ENCODE results near the gene CCDC69.
"Not testable (repeated sequence)": the region's sequence is repeated elsewhere in the genome, so short reads cannot be mapped to it uniquely, and the experiment has no call there.

The CCDC69 gene, protein sequence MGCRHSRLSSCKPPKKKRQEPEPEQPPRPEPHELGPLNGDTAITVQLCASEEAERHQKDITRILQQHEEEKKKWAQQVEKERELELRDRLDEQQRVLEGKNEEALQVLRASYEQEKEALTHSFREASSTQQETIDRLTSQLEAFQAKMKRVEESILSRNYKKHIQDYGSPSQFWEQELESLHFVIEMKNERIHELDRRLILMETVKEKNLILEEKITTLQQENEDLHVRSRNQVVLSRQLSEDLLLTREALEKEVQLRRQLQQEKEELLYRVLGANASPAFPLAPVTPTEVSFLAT

DNA sequence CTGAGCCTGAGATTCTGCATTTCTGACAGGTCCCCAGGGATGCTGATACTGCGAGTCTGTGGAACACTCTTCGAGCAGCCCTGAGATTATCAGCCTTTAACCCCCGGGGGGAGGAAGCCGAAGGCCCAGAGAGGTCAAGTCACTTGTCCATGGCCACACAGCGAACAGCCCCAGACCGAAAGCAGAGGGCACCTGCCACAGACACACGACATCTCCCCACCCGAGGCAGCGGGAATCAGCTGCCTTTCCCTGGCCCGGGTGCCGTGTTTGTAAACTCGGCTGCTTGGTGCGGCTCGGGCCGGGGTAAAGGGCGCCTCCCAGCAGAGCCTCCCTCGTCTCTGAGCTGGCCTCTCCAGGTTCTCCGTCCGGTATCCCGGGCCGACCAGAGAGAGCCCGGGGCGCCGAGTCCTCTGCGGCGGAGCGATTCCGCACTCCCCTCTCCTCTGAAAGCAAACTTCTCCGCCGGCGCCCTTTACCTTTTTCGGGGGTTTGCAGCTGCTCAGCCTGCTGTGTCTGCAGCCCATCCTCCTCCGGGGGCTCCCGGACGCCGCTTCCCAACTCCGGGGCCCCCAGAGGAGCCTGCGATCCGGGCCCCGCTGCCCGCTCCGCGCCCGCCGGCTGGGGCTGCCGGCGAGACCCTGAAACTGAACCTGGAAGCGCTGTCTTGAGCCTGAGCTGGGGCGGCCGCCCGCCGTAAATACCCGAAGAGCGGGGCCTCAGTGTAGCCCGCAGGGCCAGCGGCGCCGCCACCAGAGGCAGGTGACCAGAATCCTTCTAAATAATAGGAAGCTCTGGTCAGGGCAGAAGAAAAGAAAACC, at the start of gene CCDC69:
Gene CCDC69, minus strand, starts transcription at position 646 of the 818 bp plus-strand sequence. Its CDS starts 122 bp downstream, at position 524.
- Histone ChIP-seq H3K9ac (ENCODE audit: low read depth, low read length) (peak within 1 kb of the TSS; percentile 94), H3K36me3 (ENCODE audit: insufficient read depth, low read length) (no peaks in the 10 kb centered on the region), H3K9me3 (ENCODE audit: control insufficient read depth, insufficient read depth, low read length) (no peaks in the 10 kb centered on the region), H3K4me1 (ENCODE audit: insufficient read depth, low read length) (peaks cover 23% of the 10 kb centered on the region)

DNA sequence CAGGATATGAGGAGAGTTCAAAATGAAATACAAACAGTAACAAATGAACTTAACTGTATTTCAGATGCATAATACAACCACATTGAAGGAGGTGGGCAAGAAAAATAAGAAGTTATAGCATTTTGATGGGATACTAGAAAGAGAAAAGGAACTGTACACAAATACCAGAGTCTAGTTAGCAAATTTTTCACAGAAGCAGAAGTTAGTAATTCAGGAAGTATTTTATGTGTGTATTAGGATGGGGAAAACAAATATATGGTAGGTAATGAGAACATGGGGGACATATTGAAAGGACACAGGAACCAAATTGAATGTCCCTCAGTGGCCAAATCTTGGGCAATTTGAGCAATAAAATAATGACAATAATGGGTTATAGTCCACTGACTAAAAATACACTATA, 47.4 kb upstream of the CCDC69 start:
- Histone ChIP-seq H3K9me3 (ENCODE audit: control insufficient read depth, insufficient read depth, low read length) (no peaks in the 10 kb centered on the region), H3K36me3 (ENCODE audit: insufficient read depth, low read length) (no peaks in the 10 kb centered on the region), H3K9ac (ENCODE audit: low read depth, low read length) (no peak overlapping the region), H3K4me1 (ENCODE audit: insufficient read depth, low read length) (no peaks in the 10 kb centered on the region)

DNA sequence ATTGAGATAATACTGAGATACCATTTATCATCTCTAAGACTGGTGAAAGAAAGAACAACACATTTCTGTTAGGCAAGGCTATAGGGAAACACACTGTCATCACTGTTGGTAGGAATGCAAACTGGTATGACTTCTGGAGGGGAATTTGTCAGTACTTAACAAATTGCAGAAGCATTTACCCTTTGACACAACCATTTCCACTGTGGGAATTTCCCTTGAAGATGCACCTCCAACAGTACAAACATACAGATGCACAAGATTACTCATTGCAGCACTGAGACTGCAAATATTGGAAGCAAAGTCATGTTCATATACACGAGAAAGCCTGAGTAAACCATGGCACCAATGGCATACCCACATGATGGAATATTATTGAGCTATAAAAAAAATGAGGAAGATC, 46.7 kb upstream of the CCDC69 start:
- Histone ChIP-seq H3K9ac (ENCODE audit: low read depth, low read length) (no peak overlapping the region), H3K4me1 (ENCODE audit: insufficient read depth, low read length) (no peaks in the 10 kb centered on the region), H3K9me3 (ENCODE audit: control insufficient read depth, insufficient read depth, low read length) (no peaks in the 10 kb centered on the region), H3K36me3 (ENCODE audit: insufficient read depth, low read length) (no peaks in the 10 kb centered on the region)

DNA sequence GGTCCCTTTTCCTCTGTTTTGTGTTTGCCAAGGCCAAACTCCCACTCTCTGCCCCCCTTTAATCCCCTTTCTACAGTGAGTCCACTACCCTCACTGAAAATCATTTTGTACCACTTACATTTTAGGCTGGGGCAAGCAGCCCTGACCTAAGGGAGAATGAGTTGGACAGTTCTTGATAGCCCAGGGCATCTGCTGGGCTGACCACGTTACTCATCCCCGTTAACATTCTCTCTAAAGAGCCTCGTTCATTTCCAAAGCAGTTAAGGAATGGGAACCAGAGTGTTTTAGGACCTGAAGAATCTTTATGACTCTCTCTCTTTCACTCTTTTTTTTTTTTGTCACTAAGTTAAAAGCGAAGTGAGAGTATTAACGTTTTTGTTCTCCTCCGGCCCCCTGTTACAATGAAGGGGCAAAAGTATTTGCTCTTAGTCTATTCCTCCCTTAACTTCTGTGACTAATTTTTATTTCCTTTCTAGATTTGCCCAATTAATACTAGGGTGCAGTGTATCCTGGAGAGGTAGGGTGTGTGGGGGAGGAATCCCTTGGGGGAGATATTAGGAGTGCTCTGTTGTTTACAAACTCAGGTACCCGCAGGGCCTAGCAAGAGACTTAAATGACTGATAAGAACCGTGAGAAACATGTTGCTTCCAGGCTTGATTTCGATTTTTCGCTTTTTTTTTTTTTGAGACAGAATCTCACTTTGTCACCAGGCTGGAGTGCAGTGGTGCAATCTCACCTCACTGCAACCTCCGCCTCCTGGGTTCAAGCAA, 43.8 kb upstream of the CCDC69 start:
- no peaks in the 10 kb centered on the region for H3K36me3 ChIP-seq (ENCODE audit: insufficient read depth, low read length)
- H3K4me1 ChIP-seq (ENCODE audit: insufficient read depth, low read length) = peaks cover 4% of the 10 kb centered on the region; the same call in 1 of the 2 replicates
- H3K9ac ChIP-seq (ENCODE audit: low read depth, low read length) = no peak overlapping the region
- no peaks in the 10 kb centered on the region for H3K9me3 ChIP-seq (ENCODE audit: control insufficient read depth, insufficient read depth, low read length)

DNA sequence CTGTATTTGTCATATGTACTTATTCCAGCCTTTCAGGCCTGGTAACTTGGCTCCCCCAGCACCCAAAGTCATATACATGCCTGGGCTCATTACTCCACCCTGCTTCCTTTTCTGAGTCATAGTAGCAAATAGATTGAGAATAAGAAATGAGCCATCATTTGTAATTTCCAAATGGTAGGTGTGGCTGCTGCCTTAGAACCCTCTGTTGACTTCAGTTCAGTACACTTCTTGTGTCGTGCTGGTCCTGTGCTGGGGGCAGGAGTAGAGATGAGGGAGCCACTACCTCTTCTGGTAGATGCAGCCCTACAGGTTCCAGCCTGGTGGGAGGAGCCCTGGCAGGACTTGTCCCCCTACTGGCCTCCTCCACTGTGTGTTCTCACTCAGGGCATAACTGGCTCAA, 40.2 kb upstream of the CCDC69 start:
- peaks cover 4% of the 10 kb centered on the region; the same call in 1 of the 2 replicates for H3K4me1 ChIP-seq (ENCODE audit: insufficient read depth, low read length)
- H3K9me3 ChIP-seq (ENCODE audit: control insufficient read depth, insufficient read depth, low read length) = no peaks in the 10 kb centered on the region
- H3K36me3 ChIP-seq (ENCODE audit: insufficient read depth, low read length) = no peaks in the 10 kb centered on the region
- H3K9ac ChIP-seq (ENCODE audit: low read depth, low read length) = no peak overlapping the region

GRCh38 chr5:151262532-151262931, 38.6 kb upstream of the CCDC69 start:
- Histone ChIP-seq H3K4me1 (ENCODE audit: insufficient read depth, low read length) (peaks cover 14% of the 10 kb centered on the region), H3K9ac (ENCODE audit: low read depth, low read length) (no peak overlapping the region)

DNA sequence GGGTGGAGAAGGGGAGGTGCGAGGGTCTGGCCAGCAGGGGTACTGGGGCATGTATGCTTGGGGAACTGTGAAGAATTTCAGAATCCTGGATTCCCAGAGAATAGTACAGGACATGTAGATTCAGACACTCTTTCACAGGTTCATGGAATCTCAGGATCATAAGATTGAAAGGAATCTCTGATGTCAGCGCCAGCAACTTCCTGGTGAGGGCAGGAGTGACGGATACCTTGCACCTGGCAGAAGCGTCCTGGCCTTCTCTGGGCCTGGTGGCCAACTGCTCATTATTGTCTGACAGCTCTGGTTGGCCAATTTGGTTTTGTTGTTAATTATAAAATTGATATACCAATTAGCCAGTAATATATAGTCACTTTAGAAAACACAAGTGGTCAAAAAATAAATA, 36.0 kb upstream of the CCDC69 start:
- Histone ChIP-seq H3K4me1 (ENCODE audit: insufficient read depth, low read length) (peaks cover 21% of the 10 kb centered on the region), H3K9ac (ENCODE audit: low read depth, low read length) (no peak overlapping the region), H3K36me3 (ENCODE audit: insufficient read depth, low read length) (no peaks in the 10 kb centered on the region), H3K9me3 (ENCODE audit: control insufficient read depth, insufficient read depth, low read length) (no peaks in the 10 kb centered on the region)

More at GRCh38 chr5:151262532-151262931, 38.6 kb upstream of the CCDC69 start:
- H3K36me3 ChIP-seq (ENCODE audit: insufficient read depth, low read length) = no peaks in the 10 kb centered on the region
- no peaks in the 10 kb centered on the region for H3K9me3 ChIP-seq (ENCODE audit: control insufficient read depth, insufficient read depth, low read length)

GRCh38 chr5:151258816-151259215, 34.9 kb upstream of the CCDC69 start:
- H3K36me3 ChIP-seq (ENCODE audit: insufficient read depth, low read length) = no peaks in the 10 kb centered on the region
- H3K9me3 ChIP-seq (ENCODE audit: control insufficient read depth, insufficient read depth, low read length) = no peaks in the 10 kb centered on the region
- no peak overlapping the region for H3K9ac ChIP-seq (ENCODE audit: low read depth, low read length)
- H3K4me1 ChIP-seq (ENCODE audit: insufficient read depth, low read length) = peaks cover 17% of the 10 kb centered on the region

- no peaks in the 10 kb centered on the region for H3K9me3 ChIP-seq (ENCODE audit: control insufficient read depth, insufficient read depth, low read length)
- no peak overlapping the region for H3K9ac ChIP-seq (ENCODE audit: low read depth, low read length)
- peaks cover 17% of the 10 kb centered on the region for H3K4me1 ChIP-seq (ENCODE audit: insufficient read depth, low read length)
- no peaks in the 10 kb centered on the region for H3K36me3 ChIP-seq (ENCODE audit: insufficient read depth, low read length)
Measured at GRCh38 chr5:151258201-151258611, 34.3 kb upstream of the CCDC69 start.

DNA sequence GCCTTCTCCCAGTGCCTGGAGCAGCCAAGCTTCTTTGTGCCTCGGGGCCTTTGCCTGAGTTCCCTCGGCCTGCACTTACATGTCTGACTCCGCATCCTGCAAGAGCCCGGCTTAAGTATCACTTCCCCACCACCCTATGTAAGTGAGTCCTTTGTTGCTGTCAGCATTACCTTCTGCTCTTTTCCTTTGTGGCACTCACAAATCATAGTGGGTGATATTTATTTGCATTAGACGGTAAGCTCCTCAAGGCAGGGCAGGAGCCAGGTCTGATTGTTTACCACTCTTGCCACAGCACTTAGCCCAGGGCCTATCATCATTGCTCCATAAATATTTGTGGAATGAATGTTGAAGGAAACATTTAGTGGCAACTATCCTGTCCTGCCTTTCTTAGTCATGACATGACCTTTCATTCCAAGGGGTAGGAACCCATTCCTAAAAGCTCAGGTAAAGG, 33.9 kb upstream of the CCDC69 start:
- H3K36me3 ChIP-seq (ENCODE audit: insufficient read depth, low read length) = no peaks in the 10 kb centered on the region
- no peaks in the 10 kb centered on the region for H3K9me3 ChIP-seq (ENCODE audit: control insufficient read depth, insufficient read depth, low read length)
- no peak overlapping the region for H3K9ac ChIP-seq (ENCODE audit: low read depth, low read length)
- H3K4me1 ChIP-seq (ENCODE audit: insufficient read depth, low read length) = peaks cover 17% of the 10 kb centered on the region

GRCh38 chr5:151255621-151256286, 31.9 kb upstream of the CCDC69 start:
- Histone ChIP-seq H3K9ac (ENCODE audit: low read depth, low read length) (no peak overlapping the region), H3K4me1 (ENCODE audit: insufficient read depth, low read length) (peaks cover 28% of the 10 kb centered on the region), H3K36me3 (ENCODE audit: insufficient read depth, low read length) (no peaks in the 10 kb centered on the region), H3K9me3 (ENCODE audit: control insufficient read depth, insufficient read depth, low read length) (no peaks in the 10 kb centered on the region)

- not testable (repeated sequence) for H3K9me3 ChIP-seq (ENCODE audit: control insufficient read depth, insufficient read depth, low read length); H3K36me3 ChIP-seq (ENCODE audit: insufficient read depth, low read length); H3K9ac ChIP-seq (ENCODE audit: low read depth, low read length)
- H3K4me1 ChIP-seq (ENCODE audit: insufficient read depth, low read length) = peaks cover 28% of the 10 kb centered on the region
Measured at GRCh38 chr5:151254990-151255389, 31.1 kb upstream of the CCDC69 start.

DNA sequence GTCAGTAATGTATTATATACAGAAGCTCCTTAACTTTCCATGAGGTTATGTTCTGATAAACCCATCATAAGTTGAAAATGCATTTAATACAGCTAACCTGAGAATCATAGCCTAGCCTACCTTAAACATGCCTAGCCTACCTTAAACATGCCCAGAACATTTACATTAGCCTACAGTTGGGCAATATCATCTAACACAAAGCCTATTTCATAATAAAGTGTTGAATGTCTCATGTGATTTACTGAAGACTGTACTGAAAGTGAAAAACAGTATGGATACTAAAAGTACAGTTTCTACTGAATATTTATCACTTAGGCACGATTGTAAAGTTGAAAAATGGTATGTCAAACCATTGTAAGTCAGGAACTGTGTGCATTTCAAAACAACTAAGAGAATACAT, 30.7 kb upstream of the CCDC69 start:
- Histone ChIP-seq H3K9me3 (ENCODE audit: control insufficient read depth, insufficient read depth, low read length) (no peaks in the 10 kb centered on the region), H3K36me3 (ENCODE audit: insufficient read depth, low read length) (no peaks in the 10 kb centered on the region), H3K9ac (ENCODE audit: low read depth, low read length) (no peak overlapping the region), H3K4me1 (ENCODE audit: insufficient read depth, low read length) (peaks cover 28% of the 10 kb centered on the region)

- Histone ChIP-seq H3K4me1 (ENCODE audit: insufficient read depth, low read length) (peaks cover 28% of the 10 kb centered on the region), H3K36me3 (ENCODE audit: insufficient read depth, low read length) (no peaks in the 10 kb centered on the region), H3K9ac (ENCODE audit: low read depth, low read length) (peak overlapping the region; percentile 80), H3K9me3 (ENCODE audit: control insufficient read depth, insufficient read depth, low read length) (no peaks in the 10 kb centered on the region)
Measured at GRCh38 chr5:151253605-151253950, 29.7 kb upstream of the CCDC69 start.

All from ES-I3 (cell line).